A673 (cell line): ENCODE data around the gene NPTX1. TPM values are rescaled to one million over a fixed set of nuclear protein-coding genes. Genes with fewer than 3 reads are reported as not detected.

ENCODE experiments used
- BruUV-seq: library from RNA; stranded (reverse); fragments of 400-500 nt; replicated peaks from 2 replicates; lab custom pipeline; 2021; lab: Mats Ljungman, UMichigan
- CTCF ChIA-PET: fragments of 300-600 bp; sonication (Branson Sonifier 250); formaldehyde crosslinking; loops from one replicate; lab custom pipeline; 2022; ENCODE audit warnings: antibody characterized with exemption; lab: Charles Lee
- POLR2A ChIA-PET: fragments of 300-600 bp; sonication (Branson Sonifier 250); formaldehyde crosslinking; loops from one replicate; lab custom pipeline; 2022; ENCODE audit warnings: antibody characterized with exemption; ENCODE audit not compliant: low non-redundant PET; lab: Charles Lee
- DNase-seq: peaks from one replicate; pipeline ENCODE4 v3.0.0-alpha.2; 2015; ENCODE audit warnings: low spot score
- H3K27ac ChIP-seq: fragments of 200-600 bp; sonication (generic); 2 replicates; pipeline ENCODE4 v1.5.1; 2016; ENCODE audit warnings: mixed run types, low read depth, mild to moderate bottlenecking, mixed read lengths, antibody characterized with exemption, low read length; ENCODE audit not compliant: poor library complexity, severe bottlenecking
- H3K27me3 ChIP-seq: fragments of 200-600 bp; sonication (generic); replicated peaks from 2 replicates; pipeline ENCODE4 v1.6.1; 2017; ENCODE audit warnings: mixed run types, low read depth, mild to moderate bottlenecking, mixed read lengths, antibody characterized with exemption, low read length; ENCODE audit not compliant: insufficient read depth, poor library complexity
- H3K36me3 ChIP-seq: fragments of 200-600 bp; sonication (generic); 2 replicates; pipeline ENCODE4 v1.6.1; 2016; ENCODE audit warnings: mixed run types, mild to moderate bottlenecking, mixed read lengths, antibody characterized with exemption, low read length; ENCODE audit not compliant: insufficient read depth, poor library complexity, severe bottlenecking
- H3K4me1 ChIP-seq: fragments of 200-600 bp; sonication (generic); 2 replicates; pipeline ENCODE4 v1.6.1; 2017; ENCODE audit warnings: mixed run types, mild to moderate bottlenecking, mixed read lengths, antibody characterized with exemption, low read length; ENCODE audit not compliant: insufficient read depth, poor library complexity, severe bottlenecking
- H3K4me3 ChIP-seq: fragments of 200-600 bp; sonication (generic); 2 replicates; pipeline ENCODE4 v1.5.1; 2016; ENCODE audit warnings: low read depth, mixed run types, mild to moderate bottlenecking, mixed read lengths, low read length; ENCODE audit not compliant: poor library complexity, severe bottlenecking
- H3K9me3 ChIP-seq: fragments of 200-600 bp; sonication (generic); 2 replicates; pipeline ENCODE4 v1.6.1; 2016; ENCODE audit warnings: mixed run types, low read depth, mild to moderate bottlenecking, mixed read lengths, antibody characterized with exemption, low read length; ENCODE audit not compliant: poor library complexity, severe bottlenecking
- CTCF ChIP-seq: fragments of 300-800, 200-600 bp; sonication (generic); conservative IDR thresholded peaks from 2 replicates; pipeline ENCODE4 v1.5.1; 2017; ENCODE audit warnings: low read depth, mild to moderate bottlenecking, antibody characterized with exemption, low read length, moderate library complexity, mixed read lengths
- EZH2 ChIP-seq: fragments of 200-600 bp; sonication (generic); IDR thresholded peaks from 2 replicates; pipeline ENCODE4 v1.6.1; 2017; ENCODE audit warnings: borderline replicate concordance, low read depth, mild to moderate bottlenecking, mixed read lengths, antibody characterized with exemption, low read length; ENCODE audit not compliant: poor library complexity, severe bottlenecking
- intact Hi-C: fragments of 100-400 bp; cut with micrococcal nuclease; formaldehyde crosslinking; loops from one replicate; pipeline ENCODE4 v1.10.0; 2022; ENCODE audit not compliant: unreplicated experiment
- total RNA-seq: library from RNA; stranded (reverse); gene quantifications from 2 replicates; pipeline ENCODE4 v1.2.3, GENCODE V29; 2021

The NPTX1 gene
- total RNA-seq, 1 experiment from 2014 or later = 0.43 TPM

- Histone ChIP-seq H3K9me3 (no peaks in the 10 kb centered on the region), H3K27me3 (peaks cover 54% of the 10 kb centered on the region)
- CTCF ChIA-PET = no interaction called here
Observed at GRCh38 chr17:80465327-80465974, 11.0 kb downstream of the NPTX1 start.

GRCh38 chr17:80464486-80464885, 11.9 kb downstream of the NPTX1 start:
- ChIA-PET POLR2A (no interaction called here), CTCF (no interaction called here)
- Histone ChIP-seq H3K36me3 (no peaks in the 10 kb centered on the region), H3K27ac (no peak overlapping the region), H3K4me3 (no peak overlapping the region), H3K9me3 (no peaks in the 10 kb centered on the region), H3K27me3 (peaks cover 46% of the 10 kb centered on the region), H3K4me1 (no peaks in the 10 kb centered on the region)
- intact Hi-C loops = no loop called here
- no TSS peak for BruUV-seq
- no peak for DNase-seq
- TF ChIP-seq EZH2 = no peak
- no peak for TF ChIP-seq CTCF

More at GRCh38 chr17:80465327-80465974, 11.0 kb downstream of the NPTX1 start:
- DNase-seq = no peak
- no peak for TF ChIP-seq CTCF
- TF ChIP-seq EZH2 = no peak
- intact Hi-C loops = no loop called here
- Histone ChIP-seq H3K4me1 (no peaks in the 10 kb centered on the region), H3K27ac (no peak overlapping the region), H3K36me3 (no peaks in the 10 kb centered on the region), H3K4me3 (no peak overlapping the region)
- no TSS peak for BruUV-seq
- POLR2A ChIA-PET = no interaction called here

GRCh38 chr17:80463784-80464400, 12.5 kb downstream of the NPTX1 start:
- no peaks in the 10 kb centered on the region for H3K4me1 ChIP-seq
- H3K4me3 ChIP-seq = no peak overlapping the region
- H3K9me3 ChIP-seq = no peaks in the 10 kb centered on the region
- POLR2A ChIA-PET = no interaction called here
- intact Hi-C loops = no loop called here
- no peak for DNase-seq
- no peaks in the 10 kb centered on the region for H3K36me3 ChIP-seq
- H3K27ac ChIP-seq = no peak overlapping the region
- no peak for TF ChIP-seq EZH2
- no peak for TF ChIP-seq CTCF
- H3K27me3 ChIP-seq = peaks cover 40% of the 10 kb centered on the region
- CTCF ChIA-PET = no interaction called here
- no TSS peak for BruUV-seq
